ENCODE data around the gene IGF2BP3. TPM values are rescaled to one million over a fixed set of nuclear protein-coding genes. Genes with fewer than 3 reads are reported as not detected.

The IGF2BP3 gene
- total and polyA plus RNA-seq, 2 donors (not counting 3 experiments of a cell fraction or from before 2014, with no cell fraction given), result 41.2 to 111 TPM

- POLR2A ChIA-PET, result no interaction called here
- Histone ChIP-seq H3K27me3 (ENCODE audit: control insufficient read depth in 2 of 2, insufficient read depth in 2 of 2, low read length in 2 of 2) (no peaks in the 10 kb centered on the region), H3K9me3 (replicated peaks; ENCODE audit: control insufficient read depth, insufficient read depth, low read length) (no peaks in the 10 kb centered on the region), H3K36me3 (ENCODE audit: control insufficient read depth in 2 of 2, extremely low read depth in 1 of 2, insufficient read depth in 2 of 2, low read length in 2 of 2) (no peaks in the 10 kb centered on the region), H3K27ac (ENCODE audit: insufficient read depth, low read depth, low read length) (no peak overlapping the region), H3K4me1 (ENCODE audit: control insufficient read depth, extremely low read depth, insufficient read depth, low read length) (no peaks in the 10 kb centered on the region), H3K79me2 (ENCODE audit: control insufficient read depth, insufficient read depth, low read length) (no peaks in the 10 kb centered on the region), H3K4me2 (ENCODE audit: insufficient read depth, low read length) (no peak overlapping the region), H2AFZ (ENCODE audit: low read depth, low read length) (no peak overlapping the region), H3K4me3 (replicated peaks in 1 of 3; ENCODE audit: insufficient read depth in 1 of 3, low read depth in 1 of 3, low read length in 3 of 3) (no peak overlapping the region), H4K20me1 (replicated peaks; ENCODE audit: control insufficient read depth, extremely low read depth, insufficient read depth, low read length) (no peaks in the 10 kb centered on the region), H3K9ac (replicated peaks; ENCODE audit: extremely low read depth, insufficient read depth, low read length) (no peak overlapping the region), H3K9me1 (replicated peaks; ENCODE audit: control insufficient read depth, extremely low read depth, insufficient read depth, low read length) (no peaks in the 10 kb centered on the region)
- TF ChIP-seq, protein P1, sequence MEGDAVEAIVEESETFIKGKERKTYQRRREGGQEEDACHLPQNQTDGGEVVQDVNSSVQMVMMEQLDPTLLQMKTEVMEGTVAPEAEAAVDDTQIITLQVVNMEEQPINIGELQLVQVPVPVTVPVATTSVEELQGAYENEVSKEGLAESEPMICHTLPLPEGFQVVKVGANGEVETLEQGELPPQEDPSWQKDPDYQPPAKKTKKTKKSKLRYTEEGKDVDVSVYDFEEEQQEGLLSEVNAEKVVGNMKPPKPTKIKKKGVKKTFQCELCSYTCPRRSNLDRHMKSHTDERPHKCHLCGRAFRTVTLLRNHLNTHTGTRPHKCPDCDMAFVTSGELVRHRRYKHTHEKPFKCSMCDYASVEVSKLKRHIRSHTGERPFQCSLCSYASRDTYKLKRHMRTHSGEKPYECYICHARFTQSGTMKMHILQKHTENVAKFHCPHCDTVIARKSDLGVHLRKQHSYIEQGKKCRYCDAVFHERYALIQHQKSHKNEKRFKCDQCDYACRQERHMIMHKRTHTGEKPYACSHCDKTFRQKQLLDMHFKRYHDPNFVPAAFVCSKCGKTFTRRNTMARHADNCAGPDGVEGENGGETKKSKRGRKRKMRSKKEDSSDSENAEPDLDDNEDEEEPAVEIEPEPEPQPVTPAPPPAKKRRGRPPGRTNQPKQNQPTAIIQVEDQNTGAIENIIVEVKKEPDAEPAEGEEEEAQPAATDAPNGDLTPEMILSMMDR (IDR thresholded peaks at IDR 0.05; ENCODE audit: extremely low read depth in 1 of 2, insufficient read depth in 1 of 2, low read depth in 1 of 2, low read length in 2 of 2), result no peak
- no peak for TF ChIP-seq MYC (IDR thresholded peaks at IDR 0.05; ENCODE audit: low read depth, low read length)
- TF ChIP-seq EZH2 (IDR thresholded peaks at IDR 0.05; ENCODE audit: borderline replicate concordance, low read depth, low read length, severe bottlenecking), result no peak
- TF ChIP-seq POLR2A (IDR thresholded peaks at IDR 0.05; ENCODE audit: low read depth, low read length), result no peak
- TF ChIP-seq JUN (IDR thresholded peaks at IDR 0.05; ENCODE audit: borderline replicate concordance, insufficient read depth, insufficient read length, low read depth), result no peak
- TF ChIP-seq POLR2AphosphoS5 (IDR thresholded peaks at IDR 0.05; ENCODE audit: insufficient read depth, low read depth, low read length), result no peak
- TF ChIP-seq MAX (IDR thresholded peaks at IDR 0.05; ENCODE audit: insufficient read depth, insufficient read length), result no peak
- no peak for TF ChIP-seq GATA2 (IDR thresholded peaks at IDR 0.05; ENCODE audit: insufficient read depth, insufficient read length, low read depth, low read length)
- DNase-seq (ENCODE audit: low read depth, low spot score) (no peak), FAIRE-seq (no peak)
- intact Hi-C loops (cut with micrococcal nuclease), result no loop called here
- dilution Hi-C loops (cut with MboI; ENCODE audit: extremely low pct_ligation_motif_present, low sequenced_read_pairs), result loop anchor here (25.0 kb wide), 1 partner anchor 221 kb away; no protein-coding TSS in a partner anchor
- BruUV-seq (replicated peaks), result no TSS peak
- CTCF ChIA-PET, result interaction anchor here (0.6 to 1.0 kb wide), 3 partner anchors 9 to 19 kb away, joined by 3 to 4 read pairs (median 3); no protein-coding TSS in a partner anchor
Observed at GRCh38 chr7:23290993-23291392, 179.3 kb downstream of the IGF2BP3 start.

Measured in endothelial cell of umbilical vein (primary cell).